HG03457 (cell line): ENCODE data around the gene PRR5.
"Not testable (repeated sequence)": the region's sequence is repeated elsewhere in the genome, so short reads cannot be mapped to it uniquely, and the experiment has no call there.

Experiments used
- ATAC-seq: cut with Tn5 transposase; IDR thresholded peaks from one replicate; pipeline ENCODE4 v1.9.1; 2021; ENCODE audit warnings: moderate number of reproducible peaks; ENCODE audit not compliant: unreplicated experiment

Gene PRR5, protein sequence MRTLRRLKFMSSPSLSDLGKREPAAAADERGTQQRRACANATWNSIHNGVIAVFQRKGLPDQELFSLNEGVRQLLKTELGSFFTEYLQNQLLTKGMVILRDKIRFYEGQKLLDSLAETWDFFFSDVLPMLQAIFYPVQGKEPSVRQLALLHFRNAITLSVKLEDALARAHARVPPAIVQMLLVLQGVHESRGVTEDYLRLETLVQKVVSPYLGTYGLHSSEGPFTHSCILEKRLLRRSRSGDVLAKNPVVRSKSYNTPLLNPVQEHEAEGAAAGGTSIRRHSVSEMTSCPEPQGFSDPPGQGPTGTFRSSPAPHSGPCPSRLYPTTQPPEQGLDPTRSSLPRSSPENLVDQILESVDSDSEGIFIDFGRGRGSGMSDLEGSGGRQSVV

DNA sequence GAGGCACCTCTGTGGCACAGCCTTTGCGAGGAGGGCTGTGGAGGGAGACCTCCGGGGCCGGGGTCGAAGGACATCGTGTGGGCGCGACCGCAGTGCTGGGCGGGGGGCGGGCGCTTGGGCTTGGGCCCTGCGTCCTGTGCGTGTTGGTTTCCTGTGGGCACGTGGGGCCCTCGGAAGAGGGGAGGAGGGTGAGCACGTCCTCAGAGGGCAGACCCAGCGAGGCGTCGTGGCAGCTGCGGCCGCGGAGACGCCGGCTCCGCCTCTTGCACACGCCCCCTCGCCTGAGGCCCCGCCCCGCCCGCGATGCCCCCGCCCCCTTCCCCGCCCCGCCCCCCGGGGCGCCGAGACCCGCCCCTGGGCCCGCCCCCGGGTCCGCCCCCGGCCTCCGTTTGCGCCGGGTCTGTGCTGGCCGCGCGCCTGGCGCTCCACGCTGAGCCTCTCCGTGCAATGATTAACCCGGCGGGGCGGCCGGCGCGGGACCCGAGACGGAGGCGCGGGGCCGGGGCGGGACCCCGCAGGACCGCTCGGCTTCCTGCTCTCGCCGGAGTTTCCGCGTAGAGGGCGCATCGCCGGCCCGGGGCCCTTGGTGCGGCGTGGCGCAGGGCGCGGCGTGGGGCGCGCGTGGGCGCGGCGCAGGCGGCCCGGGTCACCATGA is at the start of gene PRR5:
Gene PRR5 (plus strand): TSS at position 381 of the 655 bp plus-strand sequence. CDS start 271 bp downstream, at position 652.
- ATAC-seq, result peak; percentile 50

DNA sequence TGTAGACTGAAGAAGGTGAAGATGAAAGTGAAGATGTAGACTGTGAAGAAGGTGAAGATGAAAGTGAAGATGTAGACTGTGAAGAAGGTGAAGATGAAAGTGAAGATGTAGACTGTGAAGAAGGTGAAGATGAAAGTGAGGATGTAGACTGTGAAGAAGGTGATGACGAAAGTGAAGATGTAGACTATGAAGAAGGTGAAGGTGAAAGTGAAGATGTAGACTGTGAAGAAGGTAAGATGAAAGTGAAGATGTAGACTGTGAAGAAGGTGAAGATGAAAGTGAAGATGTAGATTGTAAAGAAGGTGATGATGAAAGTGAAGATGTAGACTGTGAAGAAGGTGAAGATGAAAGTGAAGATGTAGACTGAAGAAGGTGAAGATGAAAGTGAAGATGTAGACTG is 49.1 kb upstream of the PRR5 start:
- not testable (repeated sequence) for ATAC-seq

DNA sequence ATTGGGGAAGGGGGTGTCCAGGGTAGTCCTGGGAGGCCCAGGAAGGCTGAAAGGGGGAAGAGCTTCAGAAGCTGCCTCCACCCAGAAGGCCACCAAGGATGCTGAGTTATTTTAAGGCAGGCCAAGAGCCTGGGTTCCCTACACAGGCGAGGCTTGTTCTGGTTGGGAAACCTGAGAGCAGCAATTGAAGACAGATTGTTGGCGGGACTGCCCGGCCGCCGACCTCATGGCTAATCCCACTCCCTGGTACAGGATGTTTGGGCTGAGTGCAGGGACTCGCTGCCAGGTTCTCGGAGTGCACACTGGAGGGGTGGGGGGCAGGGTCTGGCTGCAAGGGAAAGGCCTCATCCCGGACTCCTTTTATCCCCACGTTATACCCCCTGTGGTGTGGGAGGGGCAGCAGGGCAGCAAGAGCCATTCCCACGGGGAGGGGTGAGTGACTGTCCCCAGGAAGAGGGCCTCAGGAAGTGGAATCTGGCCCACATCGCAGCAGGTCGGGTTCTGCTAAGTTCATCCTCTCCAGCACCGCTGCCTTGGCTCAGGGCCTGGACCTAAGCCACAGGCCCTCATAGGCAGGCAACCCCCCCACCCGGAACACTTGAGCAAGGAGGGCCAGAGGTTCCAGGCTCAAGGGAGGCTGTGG is 43.6 kb upstream of the PRR5 start:
- no peak for ATAC-seq

DNA sequence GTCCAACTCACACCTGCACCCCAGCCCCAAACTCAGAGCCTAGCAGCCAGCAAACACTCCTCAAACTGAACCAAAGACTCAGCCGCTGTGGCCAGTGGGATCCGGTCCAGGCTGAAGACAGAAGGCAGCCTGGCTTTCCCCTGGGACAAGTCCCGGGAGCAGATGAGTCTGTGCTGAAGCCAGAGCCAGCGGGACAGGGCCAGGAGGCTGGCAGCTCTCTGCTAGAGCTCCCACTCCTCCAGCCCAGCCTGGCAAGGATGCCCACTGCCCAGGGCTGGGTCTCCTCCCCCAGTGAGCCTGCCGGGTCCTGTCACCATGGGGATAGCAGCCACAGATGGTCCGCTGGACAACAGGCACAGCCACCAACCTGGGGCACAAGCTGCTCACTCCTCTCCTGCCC is 42.9 kb upstream of the PRR5 start:
- ATAC-seq, result no peak

DNA sequence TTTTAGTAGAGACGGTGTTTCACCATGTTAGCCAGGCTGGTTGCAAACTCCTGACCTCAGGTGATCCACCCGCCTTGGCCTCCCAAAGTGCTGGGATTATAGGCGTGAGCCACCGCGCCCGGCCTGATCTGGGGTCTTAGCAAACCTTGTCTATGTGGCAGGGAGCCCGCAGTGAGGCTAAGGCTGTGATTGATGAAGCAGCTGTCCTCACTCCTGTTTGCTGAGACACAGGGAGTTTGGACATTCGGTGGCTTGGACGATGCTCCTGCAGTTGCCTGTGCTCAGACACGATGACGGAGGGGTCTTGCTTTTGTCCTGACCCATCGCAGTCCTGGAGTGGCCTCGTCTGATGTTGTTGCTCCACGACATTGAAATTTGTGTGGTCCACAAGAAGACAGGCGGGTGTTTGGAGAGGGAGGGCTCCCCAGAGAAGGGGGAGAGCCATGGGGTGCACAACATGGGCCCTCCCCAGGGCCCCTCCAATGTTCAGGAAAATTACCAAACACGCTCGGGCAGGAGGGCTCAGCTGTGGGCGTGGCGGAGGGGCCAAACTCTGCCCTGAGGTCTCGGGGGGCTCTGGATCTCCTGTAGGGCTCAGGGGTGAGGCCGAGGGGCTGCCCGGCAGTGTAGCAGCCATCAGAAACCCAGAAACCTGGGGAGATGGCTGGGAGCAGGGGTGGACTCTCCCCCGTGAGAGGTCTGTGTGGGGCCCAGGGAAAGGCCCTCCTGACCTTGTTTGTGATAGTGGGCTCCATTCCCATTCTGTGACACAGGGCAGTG is 41.8 kb upstream of the PRR5 start:
- no peak for ATAC-seq

DNA sequence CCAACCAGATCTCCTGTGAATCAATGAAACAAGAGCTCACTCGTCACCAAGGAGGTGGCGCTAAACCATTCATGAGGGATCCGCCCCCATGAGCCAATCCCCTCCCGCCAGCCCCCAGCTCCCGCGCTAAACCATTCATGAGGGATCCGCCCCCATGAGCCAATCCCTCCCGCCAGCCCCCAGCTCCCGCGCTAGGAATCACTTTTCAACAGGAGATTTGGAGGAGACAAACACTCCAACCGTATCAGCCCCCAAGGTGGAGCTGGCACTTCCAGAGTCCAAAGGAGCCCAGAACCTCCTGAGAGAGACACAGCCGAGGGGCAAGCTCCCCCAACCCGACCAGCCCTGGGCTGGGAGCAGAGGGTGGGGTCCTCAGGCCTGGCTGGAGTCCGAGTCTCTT is 40.9 kb upstream of the PRR5 start:
- no peak for ATAC-seq

DNA sequence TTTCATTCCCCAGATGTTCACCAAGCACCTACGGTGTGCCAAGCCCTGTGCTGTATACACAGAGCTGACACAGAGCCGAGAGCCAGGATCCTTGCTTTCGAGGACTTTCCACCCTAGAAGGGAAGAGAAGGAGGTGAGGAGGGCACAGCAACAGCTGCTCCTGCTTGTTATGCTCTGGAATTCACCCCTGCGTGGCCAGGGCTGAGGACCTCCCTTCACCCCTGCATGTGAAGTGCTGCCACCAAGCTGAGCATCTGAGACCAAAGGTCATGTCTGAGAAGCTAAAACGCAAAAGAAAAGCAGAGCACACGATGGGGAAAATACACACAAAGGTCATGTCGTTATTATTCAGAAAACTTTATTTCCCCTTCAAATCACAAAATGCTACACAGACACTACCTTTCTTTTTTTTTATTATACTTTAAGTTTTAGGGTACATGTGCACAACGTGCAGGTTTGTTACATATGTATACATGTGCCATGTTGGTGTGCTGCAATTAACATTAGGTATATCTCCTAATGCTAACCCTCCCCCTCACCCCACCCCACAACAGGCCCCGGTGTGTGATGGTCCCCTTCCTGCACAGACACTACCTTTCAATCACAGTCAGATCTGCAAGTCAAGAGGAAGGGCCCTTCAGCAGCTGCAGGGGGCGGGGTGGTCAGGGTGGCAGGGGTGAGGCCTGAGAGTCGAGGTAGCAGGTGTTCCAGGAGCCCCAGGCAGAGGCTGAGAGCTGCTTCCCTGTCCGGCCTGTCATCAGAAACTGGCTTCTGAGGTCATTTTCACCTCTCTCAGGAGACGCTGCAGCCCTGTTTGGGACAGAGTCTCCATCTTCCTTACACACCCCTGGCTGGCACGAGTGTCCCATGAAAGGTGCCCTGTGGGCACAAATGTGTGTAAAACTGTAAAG is 40.1 kb upstream of the PRR5 start:
- ATAC-seq, result no peak

DNA sequence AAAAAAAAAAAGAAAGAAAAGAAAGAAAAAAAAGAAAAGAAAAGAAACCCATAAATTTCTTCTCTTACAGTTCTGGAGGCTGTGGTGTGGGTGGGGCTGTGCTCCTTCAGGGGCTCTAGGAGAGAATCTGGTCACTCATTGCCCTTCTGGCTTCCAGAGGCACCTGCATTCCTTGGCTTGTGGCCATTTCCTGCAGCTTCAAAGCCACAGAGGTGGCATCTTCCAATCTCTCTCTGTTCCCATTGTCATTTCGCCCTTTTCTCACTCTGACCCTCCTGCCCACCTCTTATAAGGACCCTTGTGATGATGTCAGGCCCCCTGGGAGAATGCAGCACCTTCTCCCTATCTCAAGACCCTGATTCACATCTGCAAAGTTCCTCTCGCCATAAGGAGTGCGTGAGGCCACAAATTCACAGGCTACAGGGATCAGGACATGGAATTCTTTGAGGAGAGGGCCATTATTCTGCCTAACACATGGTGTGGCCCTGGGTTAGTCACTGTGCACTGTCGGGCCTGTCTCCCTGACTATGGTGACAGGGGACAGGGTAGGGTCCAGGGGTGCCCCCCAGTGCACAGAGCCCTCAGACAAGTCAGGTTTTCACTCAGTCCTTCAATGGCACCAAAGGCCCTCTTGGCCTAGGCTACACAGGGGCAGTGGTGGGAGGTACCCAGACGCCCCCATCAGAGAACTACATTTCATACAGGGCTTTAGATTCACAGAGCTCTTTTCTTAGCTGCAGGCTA is 38.6 kb upstream of the PRR5 start:
- no peak for ATAC-seq

DNA sequence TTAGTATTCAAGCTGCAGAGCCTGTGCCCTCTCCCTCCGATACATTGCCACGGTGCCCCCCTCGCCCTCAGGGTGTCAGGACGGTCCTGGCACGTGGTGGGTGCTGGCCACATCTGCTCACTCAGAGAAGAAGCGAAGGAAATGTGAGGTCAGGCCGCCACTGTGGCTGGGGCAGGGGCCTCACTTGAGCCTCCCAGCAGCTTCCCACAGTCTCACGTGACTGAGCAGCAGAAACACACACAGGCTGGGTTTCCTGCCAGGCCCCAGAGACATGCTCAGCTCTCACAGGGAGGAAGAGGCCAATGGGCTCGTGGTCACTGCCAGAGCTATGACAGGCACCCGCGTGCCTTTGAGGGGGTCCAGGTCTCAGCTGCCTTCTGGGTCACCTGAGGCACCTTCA is 37.9 kb upstream of the PRR5 start:
- no peak for ATAC-seq

DNA sequence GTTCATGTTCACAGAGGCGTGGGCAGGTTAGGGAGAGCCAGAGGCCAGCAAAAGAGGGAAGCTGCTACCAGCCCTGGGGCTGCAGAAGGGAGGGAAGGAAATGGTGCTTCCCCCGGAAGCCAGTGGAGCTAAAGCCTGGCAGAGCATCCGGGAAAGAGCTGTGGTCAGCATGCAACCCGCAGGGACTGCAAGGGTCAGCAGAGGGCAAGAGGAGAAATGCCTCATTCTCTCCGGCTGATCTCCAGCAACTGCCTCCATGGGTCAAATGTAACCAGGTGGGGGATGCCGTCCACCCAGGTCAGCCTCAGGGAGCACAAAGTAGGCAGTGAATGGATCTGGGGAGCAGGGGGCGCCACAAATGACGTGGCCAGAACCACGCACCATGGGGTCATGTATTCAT is 36.9 kb upstream of the PRR5 start:
- ATAC-seq, result no peak

DNA sequence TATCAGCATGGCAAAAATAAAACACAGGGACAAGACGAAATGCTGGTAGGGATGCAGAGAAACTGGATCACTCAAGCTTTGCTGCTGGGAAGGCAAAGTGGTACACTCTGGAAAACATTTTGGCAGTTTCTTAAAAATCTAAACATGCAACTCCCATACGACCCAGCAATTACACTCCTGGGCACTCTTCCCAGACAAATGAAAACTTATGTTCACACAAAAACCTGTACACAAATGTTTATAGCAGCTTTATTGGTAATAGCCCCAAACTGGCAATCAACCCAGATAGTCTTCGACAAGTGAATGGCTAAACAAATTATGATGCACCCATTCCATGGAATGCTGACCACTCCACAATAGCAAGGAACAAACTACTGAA is 35.8 kb upstream of the PRR5 start:
- no peak for ATAC-seq

DNA sequence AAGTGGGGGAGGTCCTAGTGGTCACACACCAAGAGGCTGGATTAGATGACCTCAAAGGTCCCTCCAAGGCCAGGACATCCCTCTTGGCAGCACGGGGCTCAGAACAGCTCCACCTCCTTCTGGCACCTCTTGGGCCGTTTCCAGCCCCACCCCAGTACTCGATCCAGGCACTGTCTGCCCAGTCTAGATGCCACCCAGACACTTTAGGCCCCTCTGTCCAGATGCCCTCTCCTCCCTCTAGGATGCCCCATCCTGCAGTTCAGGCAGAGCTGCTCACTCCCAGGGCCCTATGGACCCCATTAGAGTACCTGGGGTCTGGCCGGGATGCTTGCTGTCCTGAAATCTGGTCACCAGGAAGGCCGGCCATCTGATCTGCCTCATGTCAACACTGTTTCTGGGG is 34.7 kb upstream of the PRR5 start:
- no peak for ATAC-seq

DNA sequence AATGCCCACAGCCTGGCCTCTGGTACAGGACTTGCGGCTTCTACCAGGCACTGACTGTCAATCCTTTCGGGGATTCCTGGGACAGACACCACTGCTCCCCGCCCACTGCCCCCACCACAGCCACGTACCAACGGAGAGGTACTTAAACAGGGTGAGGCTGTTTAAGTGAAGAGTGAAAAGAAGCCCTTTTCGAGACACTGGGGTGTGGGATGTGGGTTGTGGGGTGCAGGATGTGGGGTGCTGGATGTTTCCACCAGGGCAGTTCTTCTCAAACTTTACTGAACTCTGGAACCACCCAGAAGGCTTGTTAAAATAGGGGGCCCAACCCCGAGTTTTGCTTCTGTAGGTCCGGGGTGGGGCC is 34.2 kb upstream of the PRR5 start:
- ATAC-seq, result no peak

DNA sequence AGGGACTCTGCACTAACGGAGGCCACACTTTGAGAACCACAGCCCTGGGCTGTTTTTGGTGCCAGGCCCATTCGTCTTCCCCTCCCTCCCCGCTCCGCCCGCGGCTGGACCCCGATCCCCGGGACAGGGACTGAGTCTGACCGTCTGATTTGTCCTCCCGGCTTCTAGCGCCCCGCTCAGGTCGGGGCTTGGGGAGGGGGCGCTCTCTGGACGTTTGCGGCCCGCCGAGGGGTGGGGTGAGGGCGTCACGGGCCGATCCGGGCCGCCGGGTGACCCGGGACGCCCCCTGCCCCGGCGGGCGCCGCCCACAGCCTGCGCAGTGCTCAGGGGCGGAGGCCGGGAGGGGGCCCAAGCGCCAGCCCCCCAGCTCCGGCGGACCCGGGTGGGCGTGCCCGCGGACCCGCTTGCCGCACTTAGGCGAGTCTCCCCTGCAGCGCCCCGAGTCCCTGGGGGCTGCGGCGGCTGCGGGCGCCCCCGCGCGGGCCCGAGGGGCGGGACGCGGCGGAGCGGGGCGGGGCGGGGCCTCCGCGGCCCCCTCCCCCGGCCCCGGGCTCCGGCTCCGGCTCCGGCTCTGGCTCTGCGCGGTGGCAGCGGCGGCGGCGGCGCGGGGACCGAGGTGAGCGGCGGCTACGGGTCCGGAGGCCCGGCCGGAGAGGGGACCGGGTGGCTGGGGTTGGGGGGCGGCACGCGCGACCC is 33.7 kb upstream of the PRR5 start:
- ATAC-seq, result no peak

DNA sequence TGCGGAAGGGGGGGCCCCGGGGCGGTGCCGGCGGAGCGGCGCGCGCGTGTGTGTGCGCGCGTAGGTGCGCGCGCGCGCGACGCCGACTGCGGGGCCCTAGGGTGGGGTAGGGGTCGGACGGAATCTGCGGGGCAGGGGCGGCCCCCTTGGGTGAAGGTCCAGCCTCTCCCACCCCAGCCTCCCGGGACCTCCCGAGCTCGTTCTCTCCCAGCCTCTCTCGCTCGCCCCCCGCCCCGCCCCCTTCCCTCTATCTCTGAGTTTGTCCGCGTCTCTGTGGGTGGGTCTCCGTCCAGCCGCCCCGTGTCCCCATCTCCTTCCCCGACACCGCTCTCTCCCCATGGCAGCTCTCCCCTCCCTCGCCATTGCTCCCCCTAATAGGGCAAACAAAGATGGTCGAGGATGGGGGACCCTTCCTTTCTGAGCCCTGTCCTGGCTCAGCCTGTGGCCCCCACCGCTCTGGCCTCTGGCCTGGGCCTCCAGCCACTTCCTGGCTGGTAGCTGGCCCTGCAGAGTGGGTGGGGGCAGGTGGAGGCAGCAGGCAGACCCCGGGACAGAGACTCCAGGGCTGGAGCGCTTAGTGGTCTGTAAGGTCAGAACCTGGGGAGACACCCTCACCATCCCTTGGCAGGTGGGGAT is 33.0 kb upstream of the PRR5 start:
- ATAC-seq, result no peak

DNA sequence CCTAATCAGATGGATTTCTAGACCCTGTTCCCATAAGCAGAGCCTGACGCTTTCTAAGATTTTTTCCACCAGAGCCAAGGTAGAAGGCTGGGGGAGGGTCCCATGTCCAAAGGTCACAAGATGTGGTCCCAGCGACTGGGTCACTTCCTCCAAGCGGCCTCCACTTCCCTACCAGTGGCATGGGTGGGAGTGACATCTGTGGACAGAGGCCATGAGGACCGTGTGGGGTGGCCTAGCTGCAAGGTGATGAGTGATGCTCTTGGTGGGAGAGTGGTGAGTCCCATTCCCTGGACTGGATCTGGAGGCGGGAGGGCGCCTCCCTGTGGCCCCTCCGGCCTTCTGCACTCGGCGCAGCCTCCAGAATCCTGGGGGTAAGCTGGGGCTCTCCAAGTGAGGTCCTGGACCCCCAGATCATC is 32.4 kb upstream of the PRR5 start:
- ATAC-seq, result no peak

DNA sequence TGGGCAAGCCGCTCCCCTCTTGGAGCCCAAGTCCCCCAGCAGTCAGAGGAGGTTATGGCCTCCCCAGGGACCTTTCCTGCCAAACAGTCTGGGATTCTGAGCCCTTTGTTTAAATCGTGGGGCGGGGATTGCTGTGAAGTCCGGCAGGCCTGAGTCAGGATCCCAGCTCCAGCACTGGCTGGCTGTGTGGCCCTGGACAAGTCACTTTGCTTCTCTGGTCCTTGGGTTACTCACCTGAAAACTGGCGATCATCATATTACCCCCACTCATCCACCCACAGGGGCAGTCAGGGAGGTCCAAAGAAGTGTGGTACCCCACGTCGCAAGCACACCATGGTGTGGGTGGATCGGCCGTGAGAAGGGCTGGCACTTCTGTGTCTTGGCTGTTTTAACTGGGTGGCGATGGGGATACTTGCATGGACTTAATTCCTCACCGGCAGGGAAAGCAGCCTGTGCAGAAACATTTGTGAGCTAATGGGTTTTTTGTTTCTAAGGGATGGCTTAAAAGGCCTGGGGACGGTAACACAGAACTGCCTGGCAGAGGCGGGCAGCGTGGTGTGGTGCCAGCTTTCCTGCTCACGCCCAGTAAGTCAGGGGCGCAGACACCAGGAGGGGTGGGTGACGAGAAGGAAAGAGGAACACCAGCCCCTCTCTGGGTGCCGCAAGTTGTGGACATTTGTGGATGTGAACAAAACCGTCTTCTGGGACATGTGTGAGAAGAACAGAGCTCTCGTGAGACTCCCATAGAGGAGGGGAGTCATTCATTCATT is 31.6 kb upstream of the PRR5 start:
- no peak for ATAC-seq

DNA sequence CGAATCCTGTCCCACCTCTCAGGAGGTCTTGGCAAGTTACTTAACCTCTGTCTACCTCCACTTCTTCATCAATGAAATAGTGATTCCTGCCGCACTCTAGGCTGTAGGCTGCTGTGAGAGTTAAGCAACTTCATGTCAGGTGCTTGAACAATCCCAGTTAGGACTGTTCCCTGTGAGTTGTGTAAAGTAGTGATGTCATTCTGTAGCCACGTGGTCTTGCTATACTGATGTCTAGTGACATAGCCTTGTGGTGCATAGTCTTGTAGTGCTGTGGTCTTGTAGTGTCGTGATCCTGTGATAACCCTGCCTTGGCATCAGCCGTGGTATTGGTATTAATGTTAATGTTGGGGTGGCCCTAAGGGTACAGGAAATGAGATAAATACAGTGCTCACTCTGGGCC is 30.3 kb upstream of the PRR5 start:
- ATAC-seq, result no peak
